Measurements from ENCODE around the gene MYOM3. TPM values are rescaled to one million over a fixed set of nuclear protein-coding genes. Genes with fewer than 3 reads are reported as not detected.

Gene MYOM3
- total and polyA plus RNA-seq, 2 of the 13 experiments (the other 11 are each of a cell fraction or from before 2014, with no cell fraction given), result 5.8 to 15.3 TPM

DNA sequence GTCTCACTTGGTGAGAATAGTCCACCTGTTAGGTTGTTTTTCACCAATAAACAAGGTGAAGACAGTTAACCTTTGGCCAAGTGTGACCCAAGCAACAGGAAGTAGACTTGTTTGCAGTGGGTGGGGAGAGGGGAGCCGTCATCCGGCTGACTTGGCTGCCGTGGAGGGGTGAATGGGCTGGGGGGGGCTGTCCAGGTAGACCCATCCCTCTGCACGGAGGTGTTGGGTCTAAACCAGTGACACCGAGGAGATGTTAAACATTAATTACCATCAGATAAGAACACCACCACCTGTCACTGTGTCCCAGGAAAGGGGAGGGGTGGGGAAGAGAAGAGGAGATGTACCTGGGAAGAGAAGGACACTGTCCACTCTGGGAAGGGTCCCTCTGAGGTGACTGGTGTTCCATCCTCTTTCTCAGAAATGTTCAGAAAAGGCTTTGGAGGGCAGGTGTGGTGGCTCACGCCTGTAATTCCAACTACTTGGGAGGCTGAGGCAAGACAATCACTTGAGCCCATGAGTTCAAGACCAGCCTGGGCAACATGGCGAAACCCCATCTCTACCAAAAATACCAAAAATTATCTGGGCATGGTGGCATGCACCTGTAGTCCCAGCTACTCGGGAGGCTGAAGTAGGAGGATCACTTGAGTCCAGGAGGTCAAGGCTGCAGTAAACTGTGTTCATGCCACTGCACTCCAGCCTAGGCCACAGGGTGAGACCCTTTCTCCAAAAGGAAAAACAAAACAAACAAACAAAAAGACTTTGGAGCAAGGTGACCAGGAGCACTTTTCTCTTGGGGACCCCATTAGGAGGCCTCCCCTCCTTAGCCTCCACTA lies 6.7 kb upstream of the MYOM3 start (continued):
- TF ChIP-seq, protein P1, sequence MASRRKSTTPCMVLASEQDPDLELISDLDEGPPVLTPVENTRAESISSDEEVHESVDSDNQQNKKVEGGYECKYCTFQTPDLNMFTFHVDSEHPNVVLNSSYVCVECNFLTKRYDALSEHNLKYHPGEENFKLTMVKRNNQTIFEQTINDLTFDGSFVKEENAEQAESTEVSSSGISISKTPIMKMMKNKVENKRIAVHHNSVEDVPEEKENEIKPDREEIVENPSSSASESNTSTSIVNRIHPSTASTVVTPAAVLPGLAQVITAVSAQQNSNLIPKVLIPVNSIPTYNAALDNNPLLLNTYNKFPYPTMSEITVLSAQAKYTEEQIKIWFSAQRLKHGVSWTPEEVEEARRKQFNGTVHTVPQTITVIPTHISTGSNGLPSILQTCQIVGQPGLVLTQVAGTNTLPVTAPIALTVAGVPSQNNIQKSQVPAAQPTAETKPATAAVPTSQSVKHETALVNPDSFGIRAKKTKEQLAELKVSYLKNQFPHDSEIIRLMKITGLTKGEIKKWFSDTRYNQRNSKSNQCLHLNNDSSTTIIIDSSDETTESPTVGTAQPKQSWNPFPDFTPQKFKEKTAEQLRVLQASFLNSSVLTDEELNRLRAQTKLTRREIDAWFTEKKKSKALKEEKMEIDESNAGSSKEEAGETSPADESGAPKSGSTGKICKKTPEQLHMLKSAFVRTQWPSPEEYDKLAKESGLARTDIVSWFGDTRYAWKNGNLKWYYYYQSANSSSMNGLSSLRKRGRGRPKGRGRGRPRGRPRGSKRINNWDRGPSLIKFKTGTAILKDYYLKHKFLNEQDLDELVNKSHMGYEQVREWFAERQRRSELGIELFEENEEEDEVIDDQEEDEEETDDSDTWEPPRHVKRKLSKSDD (CRISPR knock-in tag; IDR thresholded peaks at IDR 0.05; ENCODE audit: low read depth), result 0 out of 2 replicates have a peak, but pooled peaks have one; percentile 42
- TF ChIP-seq, protein P2, sequence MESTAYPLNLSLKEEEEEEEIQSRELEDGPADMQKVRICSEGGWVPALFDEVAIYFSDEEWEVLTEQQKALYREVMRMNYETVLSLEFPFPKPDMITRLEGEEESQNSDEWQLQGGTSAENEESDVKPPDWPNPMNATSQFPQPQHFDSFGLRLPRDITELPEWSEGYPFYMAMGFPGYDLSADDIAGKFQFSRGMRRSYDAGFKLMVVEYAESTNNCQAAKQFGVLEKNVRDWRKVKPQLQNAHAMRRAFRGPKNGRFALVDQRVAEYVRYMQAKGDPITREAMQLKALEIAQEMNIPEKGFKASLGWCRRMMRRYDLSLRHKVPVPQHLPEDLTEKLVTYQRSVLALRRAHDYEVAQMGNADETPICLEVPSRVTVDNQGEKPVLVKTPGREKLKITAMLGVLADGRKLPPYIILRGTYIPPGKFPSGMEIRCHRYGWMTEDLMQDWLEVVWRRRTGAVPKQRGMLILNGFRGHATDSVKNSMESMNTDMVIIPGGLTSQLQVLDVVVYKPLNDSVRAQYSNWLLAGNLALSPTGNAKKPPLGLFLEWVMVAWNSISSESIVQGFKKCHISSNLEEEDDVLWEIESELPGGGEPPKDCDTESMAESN (CRISPR knock-in tag; conservative IDR thresholded peaks at IDR 0.05), result no peak
- TF ChIP-seq HMGA1 (CRISPR knock-in tag; conservative IDR thresholded peaks at IDR 0.05), result no peak
- no peak for TF ChIP-seq ZBTB7B (CRISPR knock-in tag; IDR thresholded peaks at IDR 0.05)
- TF ChIP-seq ZNF570 (CRISPR knock-in tag; IDR thresholded peaks at IDR 0.05; ENCODE audit: borderline replicate concordance), result no peak
- TF ChIP-seq BCL3 (CRISPR knock-in tag; IDR thresholded peaks at IDR 0.05), result no peak; the same call in 1 of the 2 replicates
- peak; percentile 80 for TF ChIP-seq NR2F6 (IDR thresholded peaks at IDR 0.05)
- peak; percentile 91 for TF ChIP-seq NR2F6 (CRISPR knock-in tag; IDR thresholded peaks at IDR 0.05)
- TF ChIP-seq ZBTB1 (CRISPR knock-in tag; IDR thresholded peaks at IDR 0.05; ENCODE audit: borderline replicate concordance), result no peak
- TF ChIP-seq ARID4A (CRISPR knock-in tag; IDR thresholded peaks at IDR 0.05; ENCODE audit: borderline replicate concordance), result no peak; the same call in 1 of the 2 replicates
- TF ChIP-seq, protein P3, sequence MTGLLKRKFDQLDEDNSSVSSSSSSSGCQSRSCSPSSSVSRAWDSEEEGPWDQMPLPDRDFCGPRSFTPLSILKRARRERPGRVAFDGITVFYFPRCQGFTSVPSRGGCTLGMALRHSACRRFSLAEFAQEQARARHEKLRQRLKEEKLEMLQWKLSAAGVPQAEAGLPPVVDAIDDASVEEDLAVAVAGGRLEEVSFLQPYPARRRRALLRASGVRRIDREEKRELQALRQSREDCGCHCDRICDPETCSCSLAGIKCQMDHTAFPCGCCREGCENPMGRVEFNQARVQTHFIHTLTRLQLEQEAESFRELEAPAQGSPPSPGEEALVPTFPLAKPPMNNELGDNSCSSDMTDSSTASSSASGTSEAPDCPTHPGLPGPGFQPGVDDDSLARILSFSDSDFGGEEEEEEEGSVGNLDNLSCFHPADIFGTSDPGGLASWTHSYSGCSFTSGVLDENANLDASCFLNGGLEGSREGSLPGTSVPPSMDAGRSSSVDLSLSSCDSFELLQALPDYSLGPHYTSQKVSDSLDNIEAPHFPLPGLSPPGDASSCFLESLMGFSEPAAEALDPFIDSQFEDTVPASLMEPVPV (CRISPR knock-in tag; IDR thresholded peaks at IDR 0.05), result no peak
- no peak for TF ChIP-seq BRCA1 (CRISPR knock-in tag; IDR thresholded peaks at IDR 0.05)
- TF ChIP-seq ZNF816 (CRISPR knock-in tag; IDR thresholded peaks at IDR 0.05; ENCODE audit: borderline replicate concordance), result peak; percentile 65
- no peak for TF ChIP-seq SIN3B (IDR thresholded peaks at IDR 0.05; ENCODE audit: low read length)
- TF ChIP-seq MXI1 (IDR thresholded peaks at IDR 0.05; ENCODE audit: borderline replicate concordance, low read depth, low read length), result no peak
- TF ChIP-seq MIXL1 (CRISPR knock-in tag; IDR thresholded peaks at IDR 0.05), result peak; percentile 84
- TF ChIP-seq ELF1 (CRISPR knock-in tag; IDR thresholded peaks at IDR 0.05), result peak; percentile 73
- TF ChIP-seq ZNF10 (CRISPR knock-in tag; IDR thresholded peaks at IDR 0.05; ENCODE audit: borderline replicate concordance, low read depth), result no peak

All from HepG2 (cell line).